OCI-LY3 (cell line): Measurements from ENCODE around the gene AKT1S1.

ENCODE experiments used
- H2AFZ ChIP-seq: fragments of 200-600, 300-600 bp; shearing (Covaris generic); 2 replicates; pipeline ENCODE4 v1.6.0; 2014; ENCODE audit warnings: antibody characterized with exemption, low read depth, low read length
- H3K27ac ChIP-seq: fragments of 200-600, 300-600 bp; sonication (generic); 2 replicates; pipeline ENCODE4 v1.5.1; 2014; ENCODE audit warnings: mild to moderate bottlenecking, low read length, moderate library complexity, mixed read lengths
- H3K27me3 ChIP-seq: fragments of 200-600, 300-600 bp; sonication (generic); 2 replicates; pipeline ENCODE4 v1.6.1; 2014; ENCODE audit warnings: low read depth, low read length, mixed read lengths
- H3K36me3 ChIP-seq: fragments of 200-600, 300-600 bp; sonication (generic); replicated peaks from 2 replicates; pipeline ENCODE3; 2014; ENCODE audit warnings: low read depth, low read length, mixed read lengths
- H3K4me1 ChIP-seq: fragments of 300-600, 200-600 bp; sonication (generic); 2 replicates; pipeline ENCODE4 v1.6.1; 2014; ENCODE audit warnings: low read length, mixed read lengths
- H3K4me2 ChIP-seq: fragments of 200-600, 300-600 bp; sonication (generic); 2 replicates; pipeline ENCODE4 v1.6.1; 2014; ENCODE audit warnings: low read length, mixed read lengths
- H3K4me3 ChIP-seq: fragments of 300-600, 200-600 bp; sonication (generic); 2 replicates; pipeline ENCODE4 v1.5.1; 2014; ENCODE audit warnings: antibody characterized with exemption, mild to moderate bottlenecking, low read length, moderate library complexity
- H3K79me2 ChIP-seq: fragments of 300-600, 200-600 bp; shearing (Covaris generic); 2 replicates; pipeline ENCODE4 v1.6.1; 2014; ENCODE audit warnings: mild to moderate bottlenecking, low read length, mixed read lengths
- H3K9ac ChIP-seq: fragments of 300-600, 200-600 bp; shearing (Covaris generic); 2 replicates; pipeline ENCODE4 v1.6.0; 2014; ENCODE audit warnings: mild to moderate bottlenecking, low read length, moderate library complexity
- H3K9me3 ChIP-seq: fragments of 200-600, 300-600 bp; shearing (Covaris generic); 2 replicates; pipeline ENCODE4 v1.6.1; 2014; ENCODE audit warnings: low read length, mixed read lengths; ENCODE audit not compliant: insufficient read depth
- H4K20me1 ChIP-seq: fragments of 200-600, 300-600 bp; sonication (generic); 2 replicates; pipeline ENCODE4 v1.6.1; 2016; ENCODE audit warnings: low read length, mixed read lengths; ENCODE audit not compliant: insufficient read depth
- EZH2phosphoT487 ChIP-seq: fragments of 200-600 bp; shearing (Covaris generic); IDR thresholded peaks from 2 replicates; pipeline ENCODE4 v1.6.1; 2018; ENCODE audit warnings: antibody characterized with exemption, mixed run types, low read depth
- TF ChIP-seq, protein P1 (sequence below): fragments of 200-600, 300-600 bp; sonication (generic); IDR thresholded peaks from 2 replicates; pipeline ENCODE4 v1.5.1; 2014; ENCODE audit warnings: antibody characterized with exemption, low read length, low read depth

The AKT1S1 gene

DNA sequence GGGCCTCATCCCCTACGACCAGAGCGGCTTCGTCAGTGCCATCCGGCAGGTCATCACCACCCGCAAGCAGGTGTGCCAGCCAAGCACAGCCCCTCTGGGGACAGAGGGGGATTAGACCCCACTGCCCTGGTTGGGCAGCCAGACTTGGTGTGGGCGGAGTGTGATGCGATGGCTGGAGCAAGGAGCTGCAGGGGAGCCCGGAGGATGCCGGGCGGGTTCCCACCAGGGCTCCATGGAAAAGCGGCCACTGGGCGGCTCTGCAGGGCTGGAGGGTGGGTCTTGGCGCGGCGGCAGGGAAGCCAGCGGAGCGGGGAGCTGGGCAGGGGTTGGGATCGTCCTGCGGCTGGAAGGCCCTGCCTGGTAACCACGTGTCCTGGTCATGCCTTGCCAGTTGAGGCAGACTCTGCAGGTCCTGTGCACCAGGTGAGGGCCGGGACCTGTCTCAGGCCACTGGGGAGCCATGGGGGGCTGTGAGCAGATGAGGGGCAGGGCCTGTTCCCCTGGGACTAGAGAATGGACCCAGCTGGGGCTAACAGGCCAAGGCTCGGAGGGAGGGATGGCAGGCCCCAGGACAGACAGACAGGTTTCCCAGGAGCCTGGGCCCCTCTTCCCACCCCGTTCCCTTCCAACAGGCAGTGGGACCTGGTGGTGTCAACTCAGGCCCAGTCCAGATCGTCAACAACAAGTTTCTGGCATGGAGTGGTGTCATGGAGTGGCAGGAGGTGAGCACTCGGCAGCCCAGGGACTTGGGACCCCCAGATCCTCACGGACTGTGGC is 19.9 kb downstream of the AKT1S1 start:
- Histone ChIP-seq H3K79me2 (peaks cover 22% of the 10 kb centered on the region), H3K27ac (no peak overlapping the region), H3K4me2 (no peak overlapping the region), H3K4me1 (peaks cover 15% of the 10 kb centered on the region), H3K4me3 (no peak overlapping the region), H3K9me3 (no peaks in the 10 kb centered on the region), H3K36me3 (peaks cover 51% of the 10 kb centered on the region), H3K27me3 (no peaks in the 10 kb centered on the region), H4K20me1 (peaks cover 37% of the 10 kb centered on the region), H3K9ac (no peak overlapping the region), H2AFZ (no peak overlapping the region)
- TF ChIP-seq, protein P1, sequence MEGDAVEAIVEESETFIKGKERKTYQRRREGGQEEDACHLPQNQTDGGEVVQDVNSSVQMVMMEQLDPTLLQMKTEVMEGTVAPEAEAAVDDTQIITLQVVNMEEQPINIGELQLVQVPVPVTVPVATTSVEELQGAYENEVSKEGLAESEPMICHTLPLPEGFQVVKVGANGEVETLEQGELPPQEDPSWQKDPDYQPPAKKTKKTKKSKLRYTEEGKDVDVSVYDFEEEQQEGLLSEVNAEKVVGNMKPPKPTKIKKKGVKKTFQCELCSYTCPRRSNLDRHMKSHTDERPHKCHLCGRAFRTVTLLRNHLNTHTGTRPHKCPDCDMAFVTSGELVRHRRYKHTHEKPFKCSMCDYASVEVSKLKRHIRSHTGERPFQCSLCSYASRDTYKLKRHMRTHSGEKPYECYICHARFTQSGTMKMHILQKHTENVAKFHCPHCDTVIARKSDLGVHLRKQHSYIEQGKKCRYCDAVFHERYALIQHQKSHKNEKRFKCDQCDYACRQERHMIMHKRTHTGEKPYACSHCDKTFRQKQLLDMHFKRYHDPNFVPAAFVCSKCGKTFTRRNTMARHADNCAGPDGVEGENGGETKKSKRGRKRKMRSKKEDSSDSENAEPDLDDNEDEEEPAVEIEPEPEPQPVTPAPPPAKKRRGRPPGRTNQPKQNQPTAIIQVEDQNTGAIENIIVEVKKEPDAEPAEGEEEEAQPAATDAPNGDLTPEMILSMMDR, result no peak
- no peak for TF ChIP-seq EZH2phosphoT487

DNA sequence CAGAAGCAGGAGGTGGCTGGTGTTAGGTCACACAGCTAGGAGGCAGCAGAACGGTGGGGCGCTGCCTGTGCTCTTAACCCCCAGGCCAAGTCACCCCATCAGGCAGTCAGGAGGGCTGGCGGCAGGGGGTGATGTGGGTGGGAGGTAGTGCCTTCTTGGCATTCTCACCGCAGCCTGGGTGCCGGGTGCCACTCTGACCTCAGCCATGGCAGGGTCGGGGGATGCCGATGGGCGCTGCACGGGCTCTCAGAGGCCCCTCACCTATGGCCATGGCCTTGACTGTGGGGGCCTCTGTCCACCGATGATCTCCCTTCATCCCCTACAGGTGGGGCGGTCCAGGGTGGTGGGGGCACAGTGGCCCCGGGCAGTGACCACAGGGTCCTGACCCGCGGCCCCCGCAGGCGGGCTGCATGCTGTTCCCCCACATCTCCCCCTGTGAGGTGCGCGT is 20.6 kb downstream of the AKT1S1 start:
- Histone ChIP-seq H3K36me3 (peaks cover 51% of the 10 kb centered on the region), H3K4me1 (peaks cover 19% of the 10 kb centered on the region), H3K9me3 (no peaks in the 10 kb centered on the region), H3K27ac (no peak overlapping the region), H3K4me3 (no peak overlapping the region), H2AFZ (no peak overlapping the region), H3K4me2 (no peak overlapping the region), H3K79me2 (peaks cover 29% of the 10 kb centered on the region), H3K27me3 (no peaks in the 10 kb centered on the region), H3K9ac (no peak overlapping the region), H4K20me1 (peaks cover 43% of the 10 kb centered on the region)
- TF ChIP-seq, protein P1, result no peak
- TF ChIP-seq EZH2phosphoT487, result no peak

DNA sequence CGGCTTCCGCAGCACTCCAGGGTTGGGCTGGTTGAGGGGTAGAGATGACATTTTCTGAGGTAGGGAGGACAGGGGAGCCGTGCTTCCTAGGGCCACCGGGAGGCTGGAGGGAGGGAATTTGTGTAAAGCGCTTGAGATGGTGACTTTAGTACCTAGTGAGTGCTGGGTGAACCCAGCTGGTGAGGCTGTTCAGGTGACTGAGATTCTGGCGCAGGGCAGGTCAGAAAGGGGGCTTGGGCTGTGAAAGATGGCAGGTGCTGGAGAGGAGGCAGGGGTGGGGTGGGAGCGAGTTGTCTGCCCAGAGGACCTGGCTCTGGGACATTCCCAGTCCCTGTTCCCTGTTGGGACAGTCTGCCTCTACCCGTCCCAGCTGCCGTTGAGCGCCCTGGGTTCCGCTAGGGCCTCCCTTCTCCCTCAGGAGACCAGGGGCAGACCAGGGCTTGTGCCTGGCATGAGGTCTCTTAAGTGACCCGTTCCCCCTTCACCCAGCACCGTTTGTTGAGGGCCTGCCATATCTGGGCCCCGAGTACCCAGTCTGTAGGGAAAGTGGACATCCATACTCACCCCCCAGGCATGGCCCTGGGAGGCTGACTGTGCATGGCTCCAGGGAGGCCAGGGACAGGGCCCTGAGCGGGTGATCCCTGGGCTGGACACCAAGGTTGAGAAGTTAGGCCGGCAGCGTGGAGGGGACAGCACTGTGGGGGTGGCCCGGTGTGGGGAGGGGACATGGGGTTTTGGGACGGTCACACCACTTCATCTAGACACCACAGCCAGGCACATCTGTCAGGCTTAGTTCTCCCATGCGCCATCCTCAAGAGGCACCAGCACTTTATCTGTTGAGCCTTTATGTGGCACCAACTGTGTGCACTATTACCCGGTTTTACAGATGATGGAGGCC is 21.2 kb downstream of the AKT1S1 start:
- TF ChIP-seq, protein P1, result no peak
- TF ChIP-seq EZH2phosphoT487, result no peak
- H2AFZ ChIP-seq, result no peak overlapping the region
- no peaks in the 10 kb centered on the region for H3K9me3 ChIP-seq
- peaks cover 48% of the 10 kb centered on the region for H3K36me3 ChIP-seq
- H3K4me1 ChIP-seq, result peaks cover 19% of the 10 kb centered on the region
- no peak overlapping the region for H3K4me3 ChIP-seq
- H3K27me3 ChIP-seq, result no peaks in the 10 kb centered on the region
- H3K79me2 ChIP-seq, result peaks cover 29% of the 10 kb centered on the region
- H3K4me2 ChIP-seq, result no peak overlapping the region
- H3K27ac ChIP-seq, result no peak overlapping the region
- H4K20me1 ChIP-seq, result peaks cover 43% of the 10 kb centered on the region
- no peak overlapping the region for H3K9ac ChIP-seq

DNA sequence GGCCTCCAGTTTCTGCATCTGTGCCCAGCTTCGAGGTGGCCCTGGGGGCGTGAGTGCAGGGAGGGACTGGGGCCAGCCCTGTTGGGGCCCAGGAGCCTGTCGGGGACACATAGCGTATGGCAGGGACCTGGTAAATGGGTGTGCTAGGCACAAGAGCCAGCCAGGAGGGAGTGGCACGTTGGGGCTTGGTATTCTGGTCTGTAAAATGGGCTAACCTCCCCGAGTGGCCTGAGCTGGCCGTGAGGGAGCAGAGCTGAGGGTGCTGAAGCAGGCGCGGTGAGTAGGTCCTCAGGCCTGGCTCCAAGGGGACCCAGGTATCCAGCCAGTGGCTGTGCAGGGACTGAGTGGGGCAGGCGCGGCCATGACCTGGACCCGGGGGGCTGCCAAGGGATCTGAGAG is 21.9 kb downstream of the AKT1S1 start:
- Histone ChIP-seq H2AFZ (no peak overlapping the region), H3K4me1 (peaks cover 19% of the 10 kb centered on the region), H3K4me2 (no peak overlapping the region), H3K9me3 (no peaks in the 10 kb centered on the region), H3K9ac (no peak overlapping the region), H3K4me3 (no peak overlapping the region), H3K36me3 (peaks cover 43% of the 10 kb centered on the region), H4K20me1 (peaks cover 43% of the 10 kb centered on the region), H3K27me3 (no peaks in the 10 kb centered on the region), H3K27ac (no peak overlapping the region), H3K79me2 (peaks cover 29% of the 10 kb centered on the region)
- TF ChIP-seq, protein P1, result no peak
- TF ChIP-seq EZH2phosphoT487, result no peak
